ENCODE measurements around the gene IGSF5.

DNA sequence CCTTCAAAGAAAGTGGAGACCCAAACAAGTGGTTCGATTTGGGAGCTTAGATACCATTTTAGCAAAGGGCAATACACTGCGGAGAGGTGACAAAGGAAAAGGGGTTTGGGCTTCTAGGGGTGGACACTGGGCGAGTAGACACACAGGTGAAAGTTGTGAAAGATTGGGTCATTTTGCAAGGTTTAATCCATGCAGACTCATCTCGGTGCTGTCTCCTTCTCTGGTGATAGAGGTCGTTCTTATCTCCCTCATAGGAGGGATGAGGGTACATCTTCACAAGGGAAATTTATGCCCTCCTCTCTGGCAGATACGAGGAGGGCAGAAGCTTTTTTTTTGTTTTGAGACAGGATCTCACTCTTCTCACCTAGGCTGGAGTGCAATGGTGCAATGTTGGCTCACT is 6.4 kb upstream of the IGSF5 start:
- no peak for TF ChIP-seq POLR2A (IDR thresholded peaks at IDR 0.05; ENCODE audit: low read depth, low read length)
- TF ChIP-seq POLR2AphosphoS5 (IDR thresholded peaks at IDR 0.05; ENCODE audit: low read depth, low read length), result no peak
- TF ChIP-seq TAF1 (IDR thresholded peaks at IDR 0.05; ENCODE audit: low read depth, low read length), result no peak
- TF ChIP-seq PAX5 (IDR thresholded peaks at IDR 0.05; ENCODE audit: insufficient read depth, low read length, severe bottlenecking), result no peak

Measured in GM12891 (cell line).